ENCODE measurements around the gene CFAP251.
"Not testable (repeated sequence)": the region's sequence is repeated elsewhere in the genome, so short reads cannot be mapped to it uniquely, and the experiment has no call there.

CFAP251 gene

GRCh38 chr12:121975021-121975420, 56.6 kb downstream of the CFAP251 start:
- no peak for DNase-seq

- DNase-seq: no peak
These were observed 58.6 kb downstream of the CFAP251 start for GRCh38 chr12:121976950-121977349.

- DNase-seq: no peak
These were observed 61.9 kb downstream of the CFAP251 start for GRCh38 chr12:121980191-121980891.

GRCh38 chr12:121980892-121981272, 62.5 kb downstream of the CFAP251 start:
- no peak for DNase-seq

- DNase-seq: no peak
These were observed 63.1 kb downstream of the CFAP251 start for GRCh38 chr12:121981456-121981855.

- no peak for DNase-seq
These were observed 64.6 kb downstream of the CFAP251 start for GRCh38 chr12:121982950-121983349.

- DNase-seq: no peak
These were observed 65.3 kb downstream of the CFAP251 start for GRCh38 chr12:121983536-121984210.

- DNase-seq: no peak
These were observed 68.3 kb downstream of the CFAP251 start for GRCh38 chr12:121986489-121987245.

- not testable (repeated sequence) for DNase-seq
These were observed 70.1 kb downstream of the CFAP251 start for GRCh38 chr12:121988519-121988918.

GRCh38 chr12:121989276-121990113, 71.1 kb downstream of the CFAP251 start:
- DNase-seq: peak in 1 of 2 experiments; percentile 36

GRCh38 chr12:121990114-121990647, 71.8 kb downstream of the CFAP251 start:
- no peak for DNase-seq

GRCh38 chr12:121990692-121991603, 72.6 kb downstream of the CFAP251 start:
- no peak for DNase-seq

- no peak for DNase-seq
These were observed 73.9 kb downstream of the CFAP251 start for GRCh38 chr12:121992059-121992879.

GRCh38 chr12:121996050-121996944, 77.9 kb downstream of the CFAP251 start:
- no peak for DNase-seq

- no peak for DNase-seq
These were observed 78.7 kb downstream of the CFAP251 start for GRCh38 chr12:121996945-121997612.

GRCh38 chr12:122001466-122002209, 83.2 kb downstream of the CFAP251 start:
- peak; percentile 78 to 83 for DNase-seq

GRCh38 chr12:122003651-122004611, 85.5 kb downstream of the CFAP251 start:
- no peak for DNase-seq

Measured in NCI-H1930 (cell line).